Measurements from ENCODE around the gene ALDOA. TPM values are rescaled to one million over a fixed set of nuclear protein-coding genes. Genes with fewer than 3 reads are reported as not detected.
A peak's percentile ranks its signal among the peaks of the same experiment; 100 is the strongest.

ALDOA gene
- total RNA-seq, 2 donors from 2014 or later = 569 to 841 TPM

DNA sequence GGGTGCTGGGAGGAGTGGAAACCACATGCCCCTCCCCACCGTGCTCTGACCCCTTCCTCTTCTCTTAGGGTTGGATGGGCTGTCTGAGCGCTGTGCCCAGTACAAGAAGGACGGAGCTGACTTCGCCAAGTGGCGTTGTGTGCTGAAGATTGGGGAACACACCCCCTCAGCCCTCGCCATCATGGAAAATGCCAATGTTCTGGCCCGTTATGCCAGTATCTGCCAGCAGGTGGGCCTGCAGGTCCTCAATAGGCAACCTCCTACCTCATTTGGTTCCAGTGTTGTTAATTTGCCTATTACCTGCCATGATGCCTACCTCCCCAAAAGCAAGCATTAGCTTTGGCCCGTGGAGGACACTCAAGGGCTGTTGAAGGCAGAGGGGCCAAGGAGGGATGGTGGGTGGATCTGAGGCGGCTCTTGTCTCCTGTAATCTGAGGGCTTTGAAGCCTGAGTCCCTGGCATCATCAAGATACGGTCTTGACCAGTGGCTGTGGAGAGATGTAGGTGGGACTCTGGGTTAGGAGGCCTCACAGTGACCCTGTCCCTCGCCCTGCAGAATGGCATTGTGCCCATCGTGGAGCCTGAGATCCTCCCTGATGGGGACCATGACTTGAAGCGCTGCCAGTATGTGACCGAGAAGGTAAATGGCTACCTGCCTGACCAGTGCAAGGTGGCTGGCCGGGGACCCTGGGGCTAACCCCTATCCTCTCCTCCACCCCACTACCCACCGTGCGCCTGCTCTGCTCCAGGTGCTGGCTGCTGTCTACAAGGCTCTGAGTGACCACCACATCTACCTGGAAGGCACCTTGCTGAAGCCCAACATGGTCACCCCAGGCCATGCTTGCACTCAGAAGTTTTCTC, 3.4 kb downstream of the ALDOA start:
- Histone ChIP-seq H3K36me3 (peaks cover 53% of the 10 kb centered on the region), H3K9me3 (no peaks in the 10 kb centered on the region), H3K4me1 (ENCODE audit: control insufficient read depth in 1 of 2, low read depth in 2 of 2) (peaks cover 23 to 43% of the 10 kb centered on the region in 2 donors), H3K27ac (peak overlapping the region; percentile 20 to 44), H3K27me3 (replicated peaks; ENCODE audit: insufficient read depth) (no peaks in the 10 kb centered on the region), H3K4me3 (no peak overlapping the region)
- no peak for DNase-seq (ENCODE audit: low spot score)
- no peak for ATAC-seq (ENCODE audit: insufficient number of reproducible peaks, low FRiP score, low read depth)
- peak; percentile 34 for TF ChIP-seq CTCF (IDR thresholded peaks at IDR 0.05)

DNA sequence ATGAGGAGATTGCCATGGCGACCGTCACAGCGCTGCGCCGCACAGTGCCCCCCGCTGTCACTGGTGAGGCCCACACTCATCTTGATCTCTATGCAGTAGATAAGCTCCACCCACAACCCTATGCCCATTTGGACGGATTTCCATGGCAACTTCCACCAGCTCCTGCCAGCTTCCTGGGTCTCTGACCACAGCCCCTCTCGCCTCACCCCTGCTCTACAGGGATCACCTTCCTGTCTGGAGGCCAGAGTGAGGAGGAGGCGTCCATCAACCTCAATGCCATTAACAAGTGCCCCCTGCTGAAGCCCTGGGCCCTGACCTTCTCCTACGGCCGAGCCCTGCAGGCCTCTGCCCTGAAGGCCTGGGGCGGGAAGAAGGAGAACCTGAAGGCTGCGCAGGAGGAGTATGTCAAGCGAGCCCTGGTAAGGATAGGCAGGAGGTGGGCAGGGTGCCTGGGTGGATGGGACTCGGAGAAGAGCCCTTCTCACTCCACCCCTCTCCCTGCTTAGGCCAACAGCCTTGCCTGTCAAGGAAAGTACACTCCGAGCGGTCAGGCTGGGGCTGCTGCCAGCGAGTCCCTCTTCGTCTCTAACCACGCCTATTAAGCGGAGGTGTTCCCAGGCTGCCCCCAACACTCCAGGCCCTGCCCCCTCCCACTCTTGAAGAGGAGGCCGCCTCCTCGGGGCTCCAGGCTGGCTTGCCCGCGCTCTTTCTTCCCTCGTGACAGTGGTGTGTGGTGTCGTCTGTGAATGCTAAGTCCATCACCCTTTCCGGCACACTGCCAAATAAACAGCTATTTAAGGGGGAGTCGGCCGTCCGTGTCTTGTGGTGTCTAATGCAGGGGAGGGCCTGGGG, 4.3 kb downstream of the ALDOA start:
- peaks cover 23 to 45% of the 10 kb centered on the region in 2 donors for H3K4me1 ChIP-seq (ENCODE audit: control insufficient read depth in 1 of 2, low read depth in 2 of 2)
- H3K9me3 ChIP-seq = no peaks in the 10 kb centered on the region
- ATAC-seq (ENCODE audit: insufficient number of reproducible peaks, low FRiP score, low read depth) (no peak), DNase-seq (ENCODE audit: low spot score) (no peak)
- H3K27me3 ChIP-seq (replicated peaks; ENCODE audit: insufficient read depth) = no peaks in the 10 kb centered on the region
- H3K36me3 ChIP-seq = peaks cover 53% of the 10 kb centered on the region
- H3K27ac ChIP-seq = no peak overlapping the region
- H3K4me3 ChIP-seq = no peak overlapping the region
- no peak for TF ChIP-seq CTCF (IDR thresholded peaks at IDR 0.05)

DNA sequence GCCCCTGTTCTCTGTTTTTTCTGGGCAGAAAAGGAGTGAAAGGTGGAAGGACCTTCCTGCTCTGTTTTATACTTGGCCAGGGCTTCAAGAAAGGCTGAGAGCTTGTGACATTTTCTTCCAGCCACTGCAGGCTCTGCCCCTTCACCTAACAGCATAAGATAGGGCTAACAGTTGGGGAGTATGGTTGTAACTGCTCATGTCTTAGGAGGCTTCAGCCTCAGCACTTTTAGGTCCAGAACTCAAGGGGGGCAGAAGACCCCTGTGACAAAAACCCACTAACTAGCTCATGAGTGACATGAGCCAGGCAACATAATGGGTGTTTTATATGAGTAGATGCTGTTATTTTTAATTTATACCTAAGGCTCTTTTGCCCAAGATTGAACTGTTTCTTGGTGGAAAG, 4.9 kb downstream of the ALDOA start:
- TF ChIP-seq CTCF (IDR thresholded peaks at IDR 0.05) = no peak
- DNase-seq (ENCODE audit: low spot score) = no peak
- H3K9me3 ChIP-seq = no peaks in the 10 kb centered on the region
- H3K4me3 ChIP-seq = no peak overlapping the region
- peaks cover 27 to 51% of the 10 kb centered on the region in 2 donors for H3K4me1 ChIP-seq (ENCODE audit: control insufficient read depth in 1 of 2, low read depth in 2 of 2)
- H3K27ac ChIP-seq = no peak overlapping the region
- peaks cover 53% of the 10 kb centered on the region for H3K36me3 ChIP-seq
- ATAC-seq (ENCODE audit: insufficient number of reproducible peaks, low FRiP score, low read depth) = no peak
- H3K27me3 ChIP-seq (replicated peaks; ENCODE audit: insufficient read depth) = no peaks in the 10 kb centered on the region

DNA sequence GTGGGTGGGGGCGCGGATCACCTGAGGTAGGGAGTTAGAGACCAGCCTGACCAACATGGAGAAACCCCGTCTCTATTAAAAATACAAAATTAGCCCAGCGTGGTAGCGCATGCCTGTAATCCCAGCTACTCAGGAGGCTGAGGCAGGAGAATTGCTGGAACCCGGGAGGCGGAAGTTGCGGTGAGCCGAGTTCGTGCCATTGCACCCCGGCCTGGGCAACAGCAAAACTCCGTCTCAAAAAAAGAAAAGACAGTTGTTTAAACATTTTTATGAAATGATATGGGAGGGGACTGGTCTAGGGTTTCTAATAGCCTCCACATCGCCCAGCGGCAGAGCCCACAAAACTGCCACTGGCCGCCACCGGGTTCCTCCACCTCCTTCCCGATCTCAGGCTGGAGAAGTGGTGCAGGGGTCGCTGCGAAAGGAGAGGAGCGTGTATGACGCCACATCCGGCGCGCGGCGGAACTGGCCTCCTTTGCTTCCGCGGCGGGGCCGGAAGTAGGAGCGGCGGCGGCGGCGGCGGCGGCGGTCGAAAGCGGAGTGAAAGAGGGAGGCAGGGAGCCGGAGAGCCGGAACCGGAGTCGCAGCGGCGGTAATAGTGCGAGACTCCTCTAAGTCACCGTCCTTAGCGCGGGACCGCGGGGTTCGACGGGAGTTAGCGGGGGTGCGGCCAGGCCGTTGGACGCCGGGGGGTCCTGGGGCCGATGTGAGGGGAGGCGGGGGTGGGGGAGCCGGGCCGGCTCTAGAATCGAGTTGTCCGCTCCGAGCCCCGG, 10.1 kb downstream of the ALDOA start, which contains the start of gene PPP4C:
TSS of gene PPP4C (plus strand) at position 492 of the 773 bp plus-strand sequence. CDS start 384 bp downstream, outside the sequence.
- H3K27ac ChIP-seq = peak within 1 kb of the TSS; percentile 90 to 92
- H3K4me1 ChIP-seq (ENCODE audit: control insufficient read depth in 1 of 2, low read depth in 2 of 2) = peaks cover 12 to 31% of the 10 kb centered on the region in 2 donors
- peak; percentile 76 for ATAC-seq (ENCODE audit: insufficient number of reproducible peaks, low FRiP score, low read depth)
- peaks cover 24% of the 10 kb centered on the region for H3K36me3 ChIP-seq
- peak; percentile 60 for DNase-seq (ENCODE audit: low spot score)
- no peaks in the 10 kb centered on the region for H3K9me3 ChIP-seq
- no peaks in the 10 kb centered on the region for H3K27me3 ChIP-seq (replicated peaks; ENCODE audit: insufficient read depth)
- H3K4me3 ChIP-seq = peak within 1 kb of the TSS; percentile 93
- no peak for TF ChIP-seq CTCF (IDR thresholded peaks at IDR 0.05)
